A549 (cell line): Measurements from ENCODE around the gene NFE2L3.

Experiments used
- CEBPB ChIP-seq, 2 experiments: fragments of >200 bp in 1 of 2; sonication (Bioruptor Twin) in 1 of 2; formaldehyde crosslinking in 1 of 2; IDR thresholded peaks; 2 replicates each; pipeline ENCODE4 v1.6.1; 2012 to 2016
- CHD2 ChIP-seq: fragments of 150-350 bp; IDR thresholded peaks from 2 replicates; pipeline ENCODE4 v1.6.1; 2014; ENCODE audit warnings: low read length; ENCODE audit not compliant: partially characterized antibody
- CTCF ChIP-seq: fragments of >200 bp; sonication (Bioruptor Twin); formaldehyde crosslinking; IDR thresholded peaks from 3 replicates; pipeline ENCODE4 v1.5.1; 2016
- ELK1 ChIP-seq: fragments of 150-350 bp; IDR thresholded peaks from 2 replicates; pipeline ENCODE4 v1.6.1; 2014; ENCODE audit warnings: low read depth, mild to moderate bottlenecking, low read length
- KDM1A ChIP-seq: fragments of 200-600 bp; sonication (generic); IDR thresholded peaks from 2 replicates; pipeline ENCODE4 v1.6.1; 2016; ENCODE audit warnings: low read depth, mild to moderate bottlenecking
- MAX ChIP-seq: IDR thresholded peaks from 2 replicates; pipeline ENCODE4 v1.6.1; 2012
- PBX3 ChIP-seq: IDR thresholded peaks from 2 replicates; pipeline ENCODE4 v1.6.1; 2012
- RAD21 ChIP-seq, 2 experiments: fragments of >200 bp in 1 of 2; sonication (Bioruptor Twin) in 1 of 2; formaldehyde crosslinking in 1 of 2; IDR thresholded peaks in 1 of 2; conservative IDR thresholded peaks in 1 of 2; 2 replicates in 1 of 2; 3 replicates in 1 of 2; pipeline ENCODE4 v1.6.1; 2012 to 2018; ENCODE audit warnings: inconsistent platforms in 1 of 2
- RFX5 ChIP-seq: fragments of 450-650 bp; IDR thresholded peaks from 2 replicates; pipeline ENCODE4 v1.7.1; 2014; ENCODE audit warnings: antibody characterized with exemption, mild to moderate bottlenecking, moderate library complexity

- TF ChIP-seq CTCF (no peak), KDM1A (no peak), PBX3 (no peak), ELK1 (no peak), RAD21 (conservative IDR thresholded peaks at IDR 0.05 in 1 of 2, IDR thresholded peaks at IDR 0.05 in 1 of 2) (no peak), RFX5 (no peak), CHD2 (no peak), MAX (no peak), CEBPB (IDR thresholded peaks at IDR 0.05) (no peak)
Observed at GRCh38 chr7:26112203-26112740, 39.7 kb upstream of the NFE2L3 start.
